BE2C (cell line): Measurements from ENCODE around the gene ZNF136. TPM values are rescaled to one million over a fixed set of nuclear protein-coding genes. Genes with fewer than 3 reads are reported as not detected.
A peak's percentile ranks its signal among the peaks of the same experiment; 100 is the strongest.

Experiments
- DNase-seq: peaks from one replicate; pipeline ENCODE4 v3.0.0-alpha.2; 2020
- H3K27me3 ChIP-seq: fragments of 250-450 bp; sonication (Bioruptor Pico); 2 replicates; pipeline ENCODE4 v1.5.1; 2020; ENCODE audit warnings: mild to moderate bottlenecking
- H3K36me3 ChIP-seq: fragments of 250-450 bp; sonication (Bioruptor Pico); 2 replicates; pipeline ENCODE4 v1.5.1; 2020; ENCODE audit warnings: mild to moderate bottlenecking
- H3K4me1 ChIP-seq: fragments of 250-450 bp; sonication (Bioruptor Pico); 2 replicates; pipeline ENCODE4 v1.5.1; 2020
- H3K4me3 ChIP-seq: 2 replicates; pipeline ENCODE4 v1.5.1; 2011; ENCODE audit warnings: low read depth, low read length
- H3K9me3 ChIP-seq: fragments of 250-450 bp; sonication (Bioruptor Pico); 2 replicates; pipeline ENCODE4 v1.5.1; 2020
- polyA plus RNA-seq: library from polyadenylated mRNA; unstranded; fragments of >200 nt; gene quantifications from one replicate; pipeline ENCODE4 v1.2.1, GENCODE V29; 2012; ENCODE audit warnings: low read depth, missing spikeins; ENCODE audit not compliant: insufficient read length, insufficient read depth
- TF ChIP-seq, protein P1 (sequence below): IDR thresholded peaks from 2 replicates; pipeline ENCODE4 v1.5.1; 2012; ENCODE audit warnings: mild to moderate bottlenecking, low read depth, low read length

Gene ZNF136
- 7.6 TPM for polyA plus RNA-seq

DNA sequence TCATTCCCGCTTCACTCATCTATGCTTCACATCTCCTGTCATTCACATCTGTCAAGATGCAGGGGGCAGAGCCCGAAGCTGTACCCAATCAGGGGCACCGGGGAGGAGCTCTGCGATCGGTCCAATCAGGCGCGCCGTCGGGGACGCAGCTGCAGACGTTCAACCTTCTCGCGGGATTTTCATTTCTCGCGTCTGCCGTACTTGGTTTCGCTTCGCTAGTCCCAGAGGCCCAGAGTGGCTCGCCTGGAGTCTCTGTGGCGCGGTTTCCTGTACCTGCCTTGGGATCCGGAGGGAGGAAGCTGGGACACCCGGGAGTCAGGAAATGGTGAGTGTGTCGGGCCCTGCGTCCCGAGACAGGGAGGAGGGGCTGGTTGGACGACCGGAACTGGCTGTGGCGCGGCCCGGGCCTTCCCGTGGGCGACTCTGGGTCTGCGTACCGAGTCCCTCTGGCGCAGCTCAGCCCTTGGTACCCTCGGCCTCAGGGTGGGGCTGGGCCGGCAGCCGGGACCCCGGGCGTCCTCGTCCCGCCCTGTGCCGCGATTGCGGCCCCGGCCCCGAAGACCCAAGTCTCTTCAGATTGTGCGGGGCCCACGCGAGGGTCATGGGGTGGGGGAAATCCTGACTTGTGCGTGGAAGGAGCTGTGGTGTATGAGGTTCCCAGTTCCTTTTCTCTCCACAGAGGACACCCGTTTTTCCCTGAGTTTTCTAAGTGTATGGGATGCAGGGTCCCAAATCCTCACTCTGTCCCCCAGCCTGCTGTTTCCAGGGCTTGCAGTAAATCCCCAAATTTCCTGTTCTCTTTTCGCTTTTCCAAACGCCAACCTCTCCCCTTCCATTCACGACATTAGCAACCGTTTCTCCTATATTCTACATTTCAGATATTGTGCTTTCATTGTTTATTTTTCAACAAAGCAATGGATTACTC lies at the start of gene ZNF136:
Gene ZNF136 (plus strand): TSS at position 215 of the 925 bp plus-strand sequence. CDS start 108 bp downstream, at position 323.
- H3K27me3 ChIP-seq = no peaks in the 10 kb centered on the region
- no peaks in the 10 kb centered on the region for H3K4me1 ChIP-seq
- TF ChIP-seq, protein P1, sequence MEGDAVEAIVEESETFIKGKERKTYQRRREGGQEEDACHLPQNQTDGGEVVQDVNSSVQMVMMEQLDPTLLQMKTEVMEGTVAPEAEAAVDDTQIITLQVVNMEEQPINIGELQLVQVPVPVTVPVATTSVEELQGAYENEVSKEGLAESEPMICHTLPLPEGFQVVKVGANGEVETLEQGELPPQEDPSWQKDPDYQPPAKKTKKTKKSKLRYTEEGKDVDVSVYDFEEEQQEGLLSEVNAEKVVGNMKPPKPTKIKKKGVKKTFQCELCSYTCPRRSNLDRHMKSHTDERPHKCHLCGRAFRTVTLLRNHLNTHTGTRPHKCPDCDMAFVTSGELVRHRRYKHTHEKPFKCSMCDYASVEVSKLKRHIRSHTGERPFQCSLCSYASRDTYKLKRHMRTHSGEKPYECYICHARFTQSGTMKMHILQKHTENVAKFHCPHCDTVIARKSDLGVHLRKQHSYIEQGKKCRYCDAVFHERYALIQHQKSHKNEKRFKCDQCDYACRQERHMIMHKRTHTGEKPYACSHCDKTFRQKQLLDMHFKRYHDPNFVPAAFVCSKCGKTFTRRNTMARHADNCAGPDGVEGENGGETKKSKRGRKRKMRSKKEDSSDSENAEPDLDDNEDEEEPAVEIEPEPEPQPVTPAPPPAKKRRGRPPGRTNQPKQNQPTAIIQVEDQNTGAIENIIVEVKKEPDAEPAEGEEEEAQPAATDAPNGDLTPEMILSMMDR = no peak
- peaks cover 4% of the 10 kb centered on the region; the same call in 1 of the 2 replicates for H3K36me3 ChIP-seq
- no peaks in the 10 kb centered on the region for H3K9me3 ChIP-seq
- peak; percentile 97 for DNase-seq
- peak within 1 kb of the TSS; percentile 92 for H3K4me3 ChIP-seq

GRCh38 chr19:12113121-12113520 lies 49.8 kb upstream of the ZNF136 start:
- Histone ChIP-seq H3K36me3 (no peaks in the 10 kb centered on the region), H3K9me3 (no peaks in the 10 kb centered on the region)
- TF ChIP-seq, protein P1 = no peak

DNA sequence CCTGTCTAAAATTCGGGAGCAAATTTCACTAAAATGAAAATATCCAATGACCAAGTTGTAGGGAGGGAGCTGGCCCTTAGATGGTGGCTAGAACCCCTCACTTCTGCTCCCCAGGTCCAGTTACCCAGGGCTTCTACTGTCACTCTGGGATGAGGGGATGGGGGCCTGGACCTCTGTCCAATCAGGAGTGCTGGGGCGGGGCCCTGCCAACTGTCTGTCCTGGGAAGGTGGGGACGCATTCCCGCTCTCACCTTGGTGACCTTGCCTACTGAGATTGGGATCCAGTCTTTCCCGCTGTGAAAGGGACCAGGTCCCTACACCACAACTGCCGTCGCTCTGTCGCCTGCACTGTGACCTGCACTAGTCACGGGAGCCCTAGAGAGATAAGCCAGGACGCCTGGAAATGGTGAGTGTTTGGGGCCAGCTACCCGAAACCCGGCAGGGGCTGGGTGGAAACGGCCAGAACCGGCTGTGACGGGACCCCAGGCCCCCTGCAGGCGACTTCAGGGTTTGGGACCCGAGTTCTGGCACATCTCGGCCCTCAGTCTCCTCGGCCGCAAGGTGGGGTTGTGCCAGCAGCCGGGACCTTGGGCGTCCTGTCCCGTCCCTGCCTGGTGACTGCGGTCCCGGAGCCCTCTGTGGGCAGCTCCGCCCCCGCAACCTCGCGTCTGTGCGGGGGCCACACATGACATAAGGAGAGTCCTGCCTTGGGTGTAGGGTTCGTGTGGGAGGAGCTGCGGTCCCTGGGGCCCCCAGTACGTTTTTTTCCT lies 45.5 kb upstream of the ZNF136 start:
- no peaks in the 10 kb centered on the region for H3K9me3 ChIP-seq
- H3K4me3 ChIP-seq = no peak overlapping the region
- H3K4me1 ChIP-seq = no peaks in the 10 kb centered on the region
- no peaks in the 10 kb centered on the region for H3K36me3 ChIP-seq
- TF ChIP-seq, protein P1 = no peak
- H3K27me3 ChIP-seq = no peaks in the 10 kb centered on the region
- DNase-seq = no peak

More at GRCh38 chr19:12113121-12113520, 49.8 kb upstream of the ZNF136 start:
- no peak for DNase-seq
- Histone ChIP-seq H3K4me1 (no peaks in the 10 kb centered on the region), H3K27me3 (no peaks in the 10 kb centered on the region), H3K4me3 (no peak overlapping the region)

DNA sequence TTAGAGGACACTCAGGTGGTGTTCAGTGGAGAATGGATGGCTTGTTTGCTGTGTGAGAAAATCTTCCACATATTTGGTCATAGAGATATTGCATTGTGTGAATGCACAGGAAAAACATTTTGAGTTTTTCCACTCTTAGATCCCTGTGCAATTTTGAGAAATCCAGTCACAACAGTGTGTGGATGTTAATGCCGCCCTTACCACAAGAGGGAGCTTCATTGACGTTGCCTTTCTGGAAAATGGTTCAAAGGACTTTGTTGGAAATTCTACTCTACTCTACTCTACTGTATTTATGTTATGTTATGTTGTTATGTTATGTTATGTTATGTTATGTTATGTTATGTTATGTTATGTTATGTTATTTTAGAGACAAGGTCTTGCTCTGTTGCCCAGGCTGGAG lies 36.2 kb upstream of the ZNF136 start:
- H3K27me3 ChIP-seq = no peaks in the 10 kb centered on the region
- DNase-seq = peak; percentile 18
- TF ChIP-seq, protein P1 = peak; percentile 68
- no peaks in the 10 kb centered on the region for H3K4me1 ChIP-seq
- H3K9me3 ChIP-seq = no peaks in the 10 kb centered on the region
- no peaks in the 10 kb centered on the region for H3K36me3 ChIP-seq
- no peak overlapping the region for H3K4me3 ChIP-seq

DNA sequence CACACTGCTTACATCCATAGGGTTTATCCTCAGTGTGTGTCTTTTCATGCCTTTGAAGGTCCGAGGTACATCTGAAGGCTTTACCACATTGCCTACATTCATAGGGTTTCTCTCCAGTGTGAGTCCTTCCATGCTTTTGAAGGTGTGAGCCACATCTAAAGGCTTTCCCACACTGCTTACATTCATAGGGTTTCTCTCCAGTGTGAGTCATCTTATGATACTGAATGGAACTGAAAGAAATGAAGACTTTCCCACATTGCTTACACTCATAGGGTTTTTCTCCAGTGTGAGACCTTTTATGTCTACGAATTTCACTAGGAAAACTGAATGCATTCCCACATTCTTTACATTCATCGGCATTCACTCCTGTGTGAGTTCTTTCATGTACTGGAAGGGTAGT lies 29.8 kb upstream of the ZNF136 start:
- no peak for DNase-seq
- Histone ChIP-seq H3K4me3 (no peak overlapping the region), H3K9me3 (peaks cover 8% of the 10 kb centered on the region; the same call in 1 of the 2 replicates), H3K4me1 (no peaks in the 10 kb centered on the region), H3K36me3 (peaks cover 29% of the 10 kb centered on the region), H3K27me3 (no peaks in the 10 kb centered on the region)
- TF ChIP-seq, protein P1 = no peak
